ENCODE results near the gene DNM3. TPM values are rescaled to one million over a fixed set of nuclear protein-coding genes. Genes with fewer than 3 reads are reported as not detected.

DNM3 gene
- total and polyA plus RNA-seq, 9 of the 15 experiments (the other 6 are each of a cell fraction or from before 2014, with no cell fraction given) = 0.08 to 0.36 (median 0.22) TPM; not detected in 1

GRCh38 chr1:172425339-172425738 is 584.0 kb downstream of the DNM3 start:
- peak; percentile 52 to 82 (median 70) for DNase-seq (ENCODE audit: extremely low read depth in 1 of 4, low spot score in 3 of 4)
- intact Hi-C loops (cut with micrococcal nuclease) = loop anchor here (10.0 kb wide), 2 partner anchors 779 to 781 kb away; partner anchors contain the start of gene TNFSF4
- Histone ChIP-seq H3K27me3 (ENCODE audit: control insufficient read depth in 2 of 2, insufficient read depth in 2 of 2, low read length in 2 of 2) (no peaks in the 10 kb centered on the region), H3K9me3 (replicated peaks; ENCODE audit: control insufficient read depth, insufficient read depth, low read depth, low read length) (no peaks in the 10 kb centered on the region), H2AFZ (ENCODE audit: low read depth, low read length) (no peak overlapping the region), H3K4me1 (replicated peaks in 1 of 2; ENCODE audit: control insufficient read depth in 2 of 2, insufficient read depth in 2 of 2, low read length in 2 of 2) (peaks cover 0 to 19% of the 10 kb centered on the region in 2 experiments; a peak in 2 of 5 replicates), H3K9ac (ENCODE audit: insufficient read depth in 1 of 2, low read depth in 2 of 2, low read length in 2 of 2) (no peak overlapping the region), H3K4me3 (no peak overlapping the region), H3K9me1 (ENCODE audit: control insufficient read depth, insufficient read depth, low read length) (no peaks in the 10 kb centered on the region), H3K4me2 (ENCODE audit: insufficient read depth, low read length) (no peak overlapping the region), H3K79me2 (ENCODE audit: control insufficient read depth, insufficient read depth, low read length) (no peaks in the 10 kb centered on the region), H3K27ac (ENCODE audit: extremely low read depth, low read depth, low read length) (no peak overlapping the region), H3K36me3 (ENCODE audit: control insufficient read depth, insufficient read depth, low read length) (no peaks in the 10 kb centered on the region), H4K20me1 (replicated peaks; ENCODE audit: control insufficient read depth, insufficient read depth, low read length) (no peaks in the 10 kb centered on the region)
- POLR2A ChIA-PET = interaction anchor here (0.5 to 2.1 kb wide), 4 partner anchors 8 to 215 kb away, joined by 3 to 6 read pairs (median 4); partner anchors contain the start of gene SUCO
- peak; percentile 67 for FAIRE-seq
- BruUV-seq (replicated peaks) = no TSS peak
- in situ Hi-C loops (cut with MboI) = no loop called here
- CTCF ChIA-PET (ENCODE audit: low intra/inter-chr PET ratio) = no interaction called here
- WGBS (ENCODE audit: insufficient coverage, low coverage, missing lambda C conversion rate) = 16% methylated on average over 3 of the region's 3 CpGs
- ATAC-seq = peak; percentile 86
- no peak for TF ChIP-seq ZNF561 (CRISPR knock-in tag; conservative IDR thresholded peaks at IDR 0.05)
- 0 out of 2 replicates have a peak, but pooled peaks have one; percentile 55 for TF ChIP-seq DMBX1 (CRISPR knock-in tag; IDR thresholded peaks at IDR 0.05; ENCODE audit: borderline replicate concordance)
- no peak; a peak in 1 of 6 replicates for TF ChIP-seq CTCF (IDR thresholded peaks at IDR 0.05 in 2 of 3, conservative IDR thresholded peaks at IDR 0.05 in 1 of 3; ENCODE audit: insufficient read depth in 2 of 3, low read depth in 1 of 3, low read length in 3 of 3)
- TF ChIP-seq ZNF324 (CRISPR knock-in tag; IDR thresholded peaks at IDR 0.05) = no peak
- TF ChIP-seq, protein P1, sequence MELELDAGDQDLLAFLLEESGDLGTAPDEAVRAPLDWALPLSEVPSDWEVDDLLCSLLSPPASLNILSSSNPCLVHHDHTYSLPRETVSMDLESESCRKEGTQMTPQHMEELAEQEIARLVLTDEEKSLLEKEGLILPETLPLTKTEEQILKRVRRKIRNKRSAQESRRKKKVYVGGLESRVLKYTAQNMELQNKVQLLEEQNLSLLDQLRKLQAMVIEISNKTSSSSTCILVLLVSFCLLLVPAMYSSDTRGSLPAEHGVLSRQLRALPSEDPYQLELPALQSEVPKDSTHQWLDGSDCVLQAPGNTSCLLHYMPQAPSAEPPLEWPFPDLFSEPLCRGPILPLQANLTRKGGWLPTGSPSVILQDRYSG (tag; conservative IDR thresholded peaks at IDR 0.05; ENCODE audit: low read depth) = 0 out of 2 replicates have a peak, but pooled peaks have one; percentile 37
- no peak for TF ChIP-seq MTF1 (CRISPR knock-in tag; IDR thresholded peaks at IDR 0.05; ENCODE audit: borderline replicate concordance)
- TF ChIP-seq, protein P2, sequence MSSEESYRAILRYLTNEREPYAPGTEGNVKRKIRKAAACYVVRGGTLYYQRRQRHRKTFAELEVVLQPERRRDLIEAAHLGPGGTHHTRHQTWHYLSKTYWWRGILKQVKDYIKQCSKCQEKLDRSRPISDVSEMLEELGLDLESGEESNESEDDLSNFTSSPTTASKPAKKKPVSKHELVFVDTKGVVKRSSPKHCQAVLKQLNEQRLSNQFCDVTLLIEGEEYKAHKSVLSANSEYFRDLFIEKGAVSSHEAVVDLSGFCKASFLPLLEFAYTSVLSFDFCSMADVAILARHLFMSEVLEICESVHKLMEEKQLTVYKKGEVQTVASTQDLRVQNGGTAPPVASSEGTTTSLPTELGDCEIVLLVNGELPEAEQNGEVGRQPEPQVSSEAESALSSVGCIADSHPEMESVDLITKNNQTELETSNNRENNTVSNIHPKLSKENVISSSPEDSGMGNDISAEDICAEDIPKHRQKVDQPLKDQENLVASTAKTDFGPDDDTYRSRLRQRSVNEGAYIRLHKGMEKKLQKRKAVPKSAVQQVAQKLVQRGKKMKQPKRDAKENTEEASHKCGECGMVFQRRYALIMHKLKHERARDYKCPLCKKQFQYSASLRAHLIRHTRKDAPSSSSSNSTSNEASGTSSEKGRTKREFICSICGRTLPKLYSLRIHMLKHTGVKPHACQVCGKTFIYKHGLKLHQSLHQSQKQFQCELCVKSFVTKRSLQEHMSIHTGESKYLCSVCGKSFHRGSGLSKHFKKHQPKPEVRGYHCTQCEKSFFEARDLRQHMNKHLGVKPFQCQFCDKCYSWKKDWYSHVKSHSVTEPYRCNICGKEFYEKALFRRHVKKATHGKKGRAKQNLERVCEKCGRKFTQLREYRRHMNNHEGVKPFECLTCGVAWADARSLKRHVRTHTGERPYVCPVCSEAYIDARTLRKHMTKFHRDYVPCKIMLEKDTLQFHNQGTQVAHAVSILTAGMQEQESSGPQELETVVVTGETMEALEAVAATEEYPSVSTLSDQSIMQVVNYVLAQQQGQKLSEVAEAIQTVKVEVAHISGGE (CRISPR knock-in tag; IDR thresholded peaks at IDR 0.05) = peak in 1 of 3 experiments; percentile 55; a peak in 1 of 6 replicates
- TF ChIP-seq RCOR1 (IDR thresholded peaks at IDR 0.05; ENCODE audit: borderline replicate concordance in 1 of 2, low read depth in 2 of 2, low read length in 2 of 2) = peak; percentile 48 to 83; a peak in 2 of 4 replicates
- peak; percentile 82 for TF ChIP-seq NCOR1 (IDR thresholded peaks at IDR 0.05)
- TF ChIP-seq, protein P3, sequence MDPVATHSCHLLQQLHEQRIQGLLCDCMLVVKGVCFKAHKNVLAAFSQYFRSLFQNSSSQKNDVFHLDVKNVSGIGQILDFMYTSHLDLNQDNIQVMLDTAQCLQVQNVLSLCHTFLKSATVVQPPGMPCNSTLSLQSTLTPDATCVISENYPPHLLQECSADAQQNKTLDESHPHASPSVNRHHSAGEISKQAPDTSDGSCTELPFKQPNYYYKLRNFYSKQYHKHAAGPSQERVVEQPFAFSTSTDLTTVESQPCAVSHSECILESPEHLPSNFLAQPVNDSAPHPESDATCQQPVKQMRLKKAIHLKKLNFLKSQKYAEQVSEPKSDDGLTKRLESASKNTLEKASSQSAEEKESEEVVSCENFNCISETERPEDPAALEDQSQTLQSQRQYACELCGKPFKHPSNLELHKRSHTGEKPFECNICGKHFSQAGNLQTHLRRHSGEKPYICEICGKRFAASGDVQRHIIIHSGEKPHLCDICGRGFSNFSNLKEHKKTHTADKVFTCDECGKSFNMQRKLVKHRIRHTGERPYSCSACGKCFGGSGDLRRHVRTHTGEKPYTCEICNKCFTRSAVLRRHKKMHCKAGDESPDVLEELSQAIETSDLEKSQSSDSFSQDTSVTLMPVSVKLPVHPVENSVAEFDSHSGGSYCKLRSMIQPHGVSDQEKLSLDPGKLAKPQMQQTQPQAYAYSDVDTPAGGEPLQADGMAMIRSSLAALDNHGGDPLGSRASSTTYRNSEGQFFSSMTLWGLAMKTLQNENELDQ (CRISPR knock-in tag; IDR thresholded peaks at IDR 0.05; ENCODE audit: borderline replicate concordance) = no peak
- peak; percentile 68 for TF ChIP-seq MTA2 (IDR thresholded peaks at IDR 0.05; ENCODE audit: low read depth)
